NB4 (cell line): Measurements from ENCODE around the gene CPNE9.
A peak's percentile ranks its signal among the peaks of the same experiment; 100 is the strongest.

Experiments
- DNase-seq: peaks from one replicate; pipeline ENCODE4 v3.0.0; 2010; ENCODE audit warnings: low read depth
- H3K4me3 ChIP-seq: one replicate; pipeline ENCODE4 v1.5.1; 2011; ENCODE audit warnings: mild to moderate bottlenecking, low read depth, low read length, moderate library complexity
- CTCF ChIP-seq: IDR thresholded peaks from one replicate; pipeline ENCODE4 v1.5.1; 2012; ENCODE audit warnings: low read depth, low read length
- MAX ChIP-seq: IDR thresholded peaks from 2 replicates; pipeline ENCODE4 v1.6.1; 2011; ENCODE audit warnings: low read depth, low read length
- MYC ChIP-seq: IDR thresholded peaks from 2 replicates; pipeline ENCODE4 v1.6.1; 2011; ENCODE audit warnings: low read depth, low read length
- POLR2A ChIP-seq: IDR thresholded peaks from 2 replicates; pipeline ENCODE4 v1.6.1; 2011; ENCODE audit warnings: mild to moderate bottlenecking; ENCODE audit not compliant: insufficient read length; ENCODE audit errors: extremely low read depth

CPNE9 gene

GRCh38 chr3:9776896-9777693 lies 73.5 kb downstream of the CPNE9 start:
- no peak overlapping the region for H3K4me3 ChIP-seq
- TF ChIP-seq CTCF (no peak), POLR2A (no peak), MAX (no peak), MYC (no peak)
- no peak for DNase-seq

DNA sequence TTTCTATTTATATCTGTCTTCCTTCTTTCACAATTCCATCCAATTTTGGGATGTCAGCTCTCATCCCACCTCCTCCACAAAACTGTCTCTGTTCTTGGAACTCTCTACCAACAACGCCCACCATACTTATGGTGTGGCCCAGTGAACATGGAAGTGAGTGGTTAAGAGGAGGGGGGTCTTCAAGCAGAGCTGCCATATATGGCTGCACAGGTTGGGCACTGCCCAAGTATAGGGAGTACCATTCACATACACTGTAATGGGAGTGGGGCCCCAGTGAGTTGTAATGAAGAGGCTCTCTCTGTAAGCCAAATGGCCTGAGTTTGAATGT lies 74.0 kb downstream of the CPNE9 start:
- TF ChIP-seq MYC (no peak), CTCF (no peak), POLR2A (no peak), MAX (no peak)
- no peak overlapping the region for H3K4me3 ChIP-seq
- DNase-seq: no peak

GRCh38 chr3:9778143-9779074 lies 74.8 kb downstream of the CPNE9 start:
- DNase-seq: peak; percentile 78
- TF ChIP-seq POLR2A (no peak), MAX (no peak), MYC (no peak), CTCF (no peak)
- no peak overlapping the region for H3K4me3 ChIP-seq

GRCh38 chr3:9779075-9779593 lies 75.5 kb downstream of the CPNE9 start:
- no peak for TF ChIP-seq MYC
- TF ChIP-seq MAX: no peak
- no peak for TF ChIP-seq POLR2A
- TF ChIP-seq CTCF: no peak
- peak; percentile 65 for DNase-seq
- no peak overlapping the region for H3K4me3 ChIP-seq
